MCF 10A (cell line): ENCODE data around the gene ICOS. TPM values are rescaled to one million over a fixed set of nuclear protein-coding genes. Genes with fewer than 3 reads are reported as not detected.

ENCODE experiments used
- BruUV-seq: library from RNA; stranded (reverse); fragments of 400-500 nt; replicated peaks from 2 replicates; lab custom pipeline; 2021; lab: Mats Ljungman, UMichigan
- CTCF ChIA-PET: fragments of 300-600 bp; sonication (Branson Sonifier 250); formaldehyde crosslinking; extraction: SDS; loops from one replicate; lab custom pipeline; 2021; ENCODE audit warnings: antibody characterized with exemption, inconsistent platforms; lab: Yijun Ruan, JAX
- POLR2A ChIA-PET: fragments of 300-600, 350-650 bp; sonication (Branson Sonifier 250); formaldehyde crosslinking; extraction: SDS; loops from one replicate; lab custom pipeline; 2020; ENCODE audit warnings: antibody characterized with exemption, inconsistent platforms; lab: Yijun Ruan, JAX
- DNase-seq: peaks from one replicate; pipeline ENCODE4 v3.0.0-alpha.2; 2018; ENCODE audit not compliant: unreplicated experiment
- H3K27ac Mint-ChIP-seq: one replicate; pipeline ENCODE4 v1.8.0; 2022; ENCODE audit warnings: mild to moderate bottlenecking, low read depth, mixed read lengths; ENCODE audit not compliant: unreplicated experiment
- H3K27me3 Mint-ChIP-seq: one replicate; pipeline ENCODE4 v1.8.0; 2022; ENCODE audit warnings: mixed read lengths; ENCODE audit not compliant: insufficient read depth, unreplicated experiment
- H3K36me3 Mint-ChIP-seq: one replicate; pipeline ENCODE4 v1.8.0; 2022; ENCODE audit warnings: mild to moderate bottlenecking, moderate library complexity, mixed read lengths; ENCODE audit not compliant: insufficient read depth, unreplicated experiment
- H3K4me1 Mint-ChIP-seq: one replicate; pipeline ENCODE4 v1.8.0; 2022; ENCODE audit warnings: mixed read lengths; ENCODE audit not compliant: insufficient read depth, unreplicated experiment
- H3K4me3 Mint-ChIP-seq: one replicate; pipeline ENCODE4 v1.8.0; 2022; ENCODE audit warnings: mild to moderate bottlenecking, moderate library complexity, mixed read lengths; ENCODE audit not compliant: unreplicated experiment
- H3K9me3 Mint-ChIP-seq: one replicate; pipeline ENCODE4 v1.8.0; 2022; ENCODE audit warnings: mixed read lengths; ENCODE audit not compliant: unreplicated experiment
- CTCF ChIP-seq: fragments of 200-600 bp; IDR thresholded peaks from one replicate; pipeline ENCODE4 v1.8.0; 2022; ENCODE audit warnings: antibody characterized with exemption, mild to moderate bottlenecking; ENCODE audit not compliant: unreplicated experiment
- intact Hi-C: fragments of 100-400 bp; cut with micrococcal nuclease; formaldehyde crosslinking; loops from 2 replicates; pipeline ENCODE4 v1.14.1; 2022
- total RNA-seq: library from RNA; stranded (reverse); gene quantifications from 2 replicates; pipeline ENCODE4 v1.2.3, GENCODE V29; 2022

Gene ICOS
- total RNA-seq, 1 experiment from 2014 or later, result not detected

DNA sequence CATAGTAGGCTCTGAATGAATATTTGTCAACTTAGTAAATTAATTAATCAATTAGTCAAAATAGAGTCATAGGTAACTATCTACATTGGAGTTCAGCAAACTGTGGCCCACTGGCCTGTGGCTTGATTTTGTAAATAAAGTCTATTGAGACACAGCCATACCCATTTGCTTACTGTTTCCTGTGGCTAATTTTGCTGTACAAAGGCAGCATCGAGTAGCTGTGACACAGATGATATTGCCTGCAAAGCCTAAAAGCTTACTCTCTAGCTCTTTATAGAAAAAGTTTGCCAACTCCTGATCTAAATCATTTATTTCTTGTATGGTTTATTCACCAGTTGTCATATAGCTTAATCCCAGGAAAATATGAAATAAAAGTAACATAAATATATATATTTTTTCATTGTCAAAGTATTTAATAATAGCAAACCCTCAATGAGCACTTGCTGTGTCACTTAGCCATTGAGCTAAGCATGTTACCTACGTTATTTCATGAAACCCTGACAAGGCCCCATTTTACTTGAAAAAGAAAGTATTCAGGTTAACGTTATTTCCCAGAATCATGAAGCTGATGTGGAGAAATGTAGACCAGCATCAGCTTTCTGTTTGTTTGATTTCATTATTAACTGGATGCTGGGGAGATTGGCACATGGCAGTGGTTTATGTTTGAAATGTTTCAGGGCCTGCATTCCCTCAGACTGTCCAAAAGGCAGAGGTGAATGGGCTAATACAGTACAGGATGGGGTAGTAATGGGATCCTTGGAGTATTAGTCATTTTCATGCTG lies 69.6 kb downstream of the ICOS start:
- Mint-ChIP-seq H3K4me1 (no peaks in the 10 kb centered on the region), H3K9me3 (no peaks in the 10 kb centered on the region), H3K36me3 (no peaks in the 10 kb centered on the region), H3K4me3 (no peak overlapping the region), H3K27me3 (peaks cover 22% of the 10 kb centered on the region), H3K27ac (no peak overlapping the region)
- CTCF ChIA-PET, result interaction anchor here (0.6 to 1.2 kb wide), 3 partner anchors 41 to 976 kb away, joined by 3 read pairs; no protein-coding TSS in a partner anchor
- DNase-seq, result no peak
- TF ChIP-seq CTCF, result no peak
- POLR2A ChIA-PET, result no interaction called here
- BruUV-seq, result no TSS peak
- intact Hi-C loops, result no loop called here

DNA sequence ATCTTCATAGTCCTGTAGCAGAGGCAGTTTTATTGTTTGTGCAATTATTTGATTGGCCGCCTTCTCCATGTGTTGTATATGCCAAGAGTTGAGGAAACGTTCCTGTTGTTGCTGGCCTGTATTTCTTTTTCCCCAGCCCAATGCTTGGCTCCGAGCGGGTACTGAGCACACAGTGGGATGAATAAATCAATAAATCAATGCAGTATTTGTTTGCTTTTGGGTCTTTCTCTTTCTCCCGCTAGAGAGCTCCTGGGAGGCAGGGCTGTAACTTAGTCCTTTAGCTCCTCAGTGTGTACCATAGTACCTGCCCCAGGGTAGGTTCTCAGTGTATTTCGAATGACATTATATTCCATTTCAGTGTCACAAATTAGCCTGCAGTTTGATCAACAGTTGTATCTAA lies 71.8 kb downstream of the ICOS start:
- intact Hi-C loops, result no loop called here
- BruUV-seq, result no TSS peak
- POLR2A ChIA-PET, result no interaction called here

DNA sequence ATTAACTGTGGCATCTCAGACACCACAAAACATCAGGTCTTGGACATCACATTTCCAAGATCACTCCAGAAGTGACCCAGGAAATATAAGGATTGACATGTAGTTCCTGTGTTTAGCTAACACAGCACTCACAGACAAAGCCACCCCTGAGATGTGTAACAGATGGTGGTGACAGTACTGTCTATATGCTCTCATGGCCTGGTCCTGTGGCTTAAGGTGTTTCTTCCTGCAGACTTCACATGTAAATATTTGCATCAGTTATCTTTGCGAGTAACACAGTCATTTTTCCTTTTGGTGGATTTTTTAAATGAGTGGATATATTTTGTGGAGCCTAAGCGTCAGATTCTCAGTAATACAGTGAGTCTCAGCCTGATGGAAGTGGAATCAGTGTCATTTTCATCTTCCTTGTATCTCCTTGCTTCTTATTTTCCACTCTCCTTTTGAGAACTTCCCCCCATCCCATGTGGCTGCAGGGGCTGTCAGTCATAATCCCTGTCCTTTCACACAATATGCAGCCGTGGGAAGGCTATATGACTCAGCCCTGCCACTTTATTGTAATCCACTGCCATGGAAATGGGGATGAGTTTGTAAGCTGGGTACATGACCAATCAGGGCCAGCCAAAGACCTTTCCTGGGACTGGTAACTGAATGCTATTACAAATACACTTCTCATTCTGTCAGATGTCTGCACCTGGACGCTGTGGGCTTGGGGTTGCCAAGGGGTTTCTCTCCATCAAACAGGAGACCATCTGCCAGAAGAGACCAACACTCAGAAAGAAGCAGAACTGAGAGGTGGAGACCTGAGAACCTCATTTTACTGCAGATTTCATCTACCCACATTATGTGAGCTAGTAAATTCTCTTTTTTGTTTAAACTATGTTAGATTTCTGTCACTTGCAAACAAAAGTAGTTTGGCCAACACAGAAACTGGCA lies 74.3 kb downstream of the ICOS start:
- peak; percentile 33 for DNase-seq
- Mint-ChIP-seq H3K27me3 (no peaks in the 10 kb centered on the region), H3K36me3 (no peaks in the 10 kb centered on the region), H3K9me3 (no peaks in the 10 kb centered on the region), H3K4me1 (peaks cover 11% of the 10 kb centered on the region), H3K4me3 (no peak overlapping the region), H3K27ac (no peak overlapping the region)
- ChIA-PET POLR2A (no interaction called here), CTCF (interaction anchor here (0.6 to 1.0 kb wide), 5 partner anchors 13 to 1847 kb away, joined by 3 to 5 read pairs (median 3); no protein-coding TSS in a partner anchor)
- intact Hi-C loops, result no loop called here
- TF ChIP-seq CTCF, result no peak
- BruUV-seq, result no TSS peak

More for the DNA sequence above, 71.8 kb downstream of the ICOS start:
- peaks cover 6% of the 10 kb centered on the region for H3K27me3 Mint-ChIP-seq
- no peak overlapping the region for H3K4me3 Mint-ChIP-seq
- no peak overlapping the region for H3K27ac Mint-ChIP-seq
- peaks cover 11% of the 10 kb centered on the region for H3K4me1 Mint-ChIP-seq
- no peak for DNase-seq
- CTCF ChIA-PET, result interaction anchor here (0.6 kb wide), 1 partner anchor 1918 kb away, joined by 3 read pairs; no protein-coding TSS in a partner anchor
- H3K9me3 Mint-ChIP-seq, result no peaks in the 10 kb centered on the region
- TF ChIP-seq CTCF, result no peak
- H3K36me3 Mint-ChIP-seq, result no peaks in the 10 kb centered on the region

Other genes starting within 250 kb of the ICOS start
- not detected in 2 replicates for gene CD28, start 230.1 kb upstream of the ICOS start, total RNA-seq
- gene CTLA4, start 69.0 kb upstream of the ICOS start, total RNA-seq, result not detected in 2 replicates